SK-N-SH (cell line): ENCODE data around the gene MED14. TPM values are rescaled to one million over a fixed set of nuclear protein-coding genes. Genes with fewer than 3 reads are reported as not detected.

Source experiments
- CTCF ChIA-PET: fragments of 300-600, 350-600 bp; formaldehyde crosslinking; extraction: SDS; loops from one replicate; lab custom pipeline; 2021; lab: Yijun Ruan, JAX
- POLR2A ChIA-PET: fragments of 350-600 bp; sonication (Branson Sonifier 250); formaldehyde crosslinking; extraction: SDS; loops from one replicate; lab custom pipeline; 2020; ENCODE audit warnings: antibody characterized with exemption, inconsistent platforms; lab: Yijun Ruan, JAX
- DNase-seq: peaks from one replicate; pipeline ENCODE4 v3.0.0; 2012
- H2AFZ ChIP-seq: fragments of 200-600 bp; sonication (generic); 2 replicates; pipeline ENCODE4 v1.8.1; 2016; ENCODE audit warnings: antibody characterized with exemption, mild to moderate bottlenecking, low read depth
- H3F3A ChIP-seq: fragments of 200-600 bp; sonication (generic); replicated peaks from 2 replicates; pipeline ENCODE3; 2016; ENCODE audit warnings: antibody characterized with exemption, mild to moderate bottlenecking; ENCODE audit not compliant: insufficient read depth
- H3K27ac ChIP-seq, 2 experiments: fragments of 200-500 bp in 1 of 2; fragments of 200-600 bp in 1 of 2; sonication (Bioruptor generic) in 1 of 2; sonication (generic), shearing (Covaris generic) in 1 of 2; 2 replicates each; pipeline versions ENCODE4 v1.5.1 to v1.6.1; 2014 to 2016; ENCODE audit warnings: low read depth in 2 of 2, inconsistent platforms in 1 of 2, low read length in 1 of 2, mild to moderate bottlenecking in 1 of 2, mixed read lengths in 1 of 2
- H3K27me3 ChIP-seq: fragments of 200-600 bp; sonication (generic), shearing (Covaris generic); 2 replicates; pipeline ENCODE4 v1.6.1; 2016; ENCODE audit warnings: mixed run types; ENCODE audit not compliant: insufficient read depth
- H3K36me3 ChIP-seq, 2 experiments: fragments of 200-500 bp in 1 of 2; fragments of 200-600 bp in 1 of 2; sonication (Bioruptor generic) in 1 of 2; sonication (generic) in 1 of 2; replicated peaks in 1 of 2; 2 replicates each; pipeline versions ENCODE3 to v1.5.1; 2014 to 2016; ENCODE audit warnings: low read length in 1 of 2, mild to moderate bottlenecking in 1 of 2; ENCODE audit not compliant: insufficient read depth in 2 of 2, control insufficient read depth in 1 of 2
- H3K4me1 ChIP-seq, 2 experiments: fragments of 200-500 bp in 1 of 2; fragments of 200-600 bp in 1 of 2; sonication (Bioruptor generic) in 1 of 2; sonication (generic), shearing (Covaris generic) in 1 of 2; 2 replicates each; pipeline versions ENCODE4 v1.5.1 to v1.6.1; 2014 to 2016; ENCODE audit warnings: low read depth in 1 of 2, low read length in 1 of 2, mixed run types in 1 of 2; ENCODE audit not compliant: insufficient read depth in 2 of 2, control insufficient read depth in 1 of 2
- H3K4me2 ChIP-seq: fragments of 200-600 bp; sonication (generic), shearing (Covaris generic); 2 replicates; pipeline ENCODE4 v1.6.1; 2017; ENCODE audit warnings: mixed run types
- H3K4me3 ChIP-seq, 2 experiments: fragments of 200-500 bp in 1 of 2; fragments of 200-600 bp in 1 of 2; sonication (Bioruptor generic) in 1 of 2; sonication (generic), shearing (Covaris generic) in 1 of 2; 2 replicates each; pipeline versions ENCODE4 v1.5.1 to v1.8.1; 2014 to 2016; ENCODE audit warnings: low read depth in 2 of 2, inconsistent platforms in 1 of 2, low read length in 1 of 2, mild to moderate bottlenecking in 1 of 2, mixed read lengths in 1 of 2, moderate library complexity in 1 of 2
- H3K79me2 ChIP-seq: fragments of 200-600 bp; sonication (generic); 2 replicates; pipeline ENCODE4 v1.8.1; 2017; ENCODE audit warnings: mild to moderate bottlenecking; ENCODE audit not compliant: insufficient read depth
- H3K9ac ChIP-seq: fragments of 200-600 bp; sonication (generic); 2 replicates; pipeline ENCODE4 v1.6.1; 2017; ENCODE audit warnings: mixed run types
- H3K9me2 ChIP-seq: fragments of 200-600 bp; sonication (generic); 2 replicates; pipeline ENCODE4 v1.6.1; 2017; ENCODE audit warnings: mixed run types
- H3K9me3 ChIP-seq: fragments of 200-600 bp; sonication (generic); 2 replicates; pipeline ENCODE4 v1.6.1; 2017; ENCODE audit warnings: mixed run types, mild to moderate bottlenecking, moderate library complexity
- H4K20me1 ChIP-seq: fragments of 200-600 bp; sonication (generic); 2 replicates; pipeline ENCODE4 v1.6.1; 2017; ENCODE audit warnings: mild to moderate bottlenecking, mixed run types; ENCODE audit not compliant: insufficient read depth
- CHD2 ChIP-seq: fragments of 150-350 bp; IDR thresholded peaks from 2 replicates; pipeline ENCODE4 v1.6.1; 2018; ENCODE audit warnings: low read length; ENCODE audit not compliant: partially characterized antibody
- EP300 ChIP-seq, 2 experiments: IDR thresholded peaks; 2 replicates each; pipeline versions ENCODE4 v1.4.0 to v1.6.1; 2012; ENCODE audit warnings: borderline replicate concordance in 1 of 2, low read depth in 1 of 2, low read length in 1 of 2
- EZH2phosphoT487 ChIP-seq: fragments of 200-600 bp; sonication (generic); IDR thresholded peaks from 2 replicates; pipeline ENCODE4 v1.6.1; 2017; ENCODE audit warnings: low read depth, mixed run types, mild to moderate bottlenecking, antibody characterized with exemption, moderate library complexity, borderline replicate concordance
- FOSL2 ChIP-seq: IDR thresholded peaks from 2 replicates; pipeline ENCODE4 v1.4.0; 2012; ENCODE audit warnings: low read depth, mild to moderate bottlenecking, moderate library complexity, borderline replicate concordance
- FOXM1 ChIP-seq: IDR thresholded peaks from 2 replicates; pipeline ENCODE4 v1.4.0; 2012; ENCODE audit warnings: low read depth, mild to moderate bottlenecking
- GATA2 ChIP-seq: sonication (generic); formaldehyde crosslinking; IDR thresholded peaks from 2 replicates; pipeline ENCODE4 v1.5.0; 2020; ENCODE audit warnings: mild to moderate bottlenecking, missing genetic modification reagents
- JUND ChIP-seq: IDR thresholded peaks from 2 replicates; pipeline ENCODE4 v1.4.0; 2012
- MEF2A ChIP-seq: IDR thresholded peaks from 2 replicates; pipeline ENCODE4 v1.4.0; 2012; ENCODE audit warnings: low read depth, borderline replicate concordance
- NRF1 ChIP-seq: IDR thresholded peaks from 2 replicates; pipeline ENCODE4 v1.6.1; 2012; ENCODE audit warnings: low read depth, mild to moderate bottlenecking, low read length
- PBX3 ChIP-seq: IDR thresholded peaks from 2 replicates; pipeline ENCODE4; 2012
- RAD21 ChIP-seq: IDR thresholded peaks from 2 replicates; pipeline ENCODE4 v1.6.1; 2012; ENCODE audit warnings: mild to moderate bottlenecking, low read length
- SIN3A ChIP-seq: IDR thresholded peaks from 2 replicates; pipeline ENCODE4 v1.6.1; 2012; ENCODE audit warnings: low read depth, mild to moderate bottlenecking, low read length, moderate library complexity, borderline replicate concordance
- TCF12 ChIP-seq: IDR thresholded peaks from 2 replicates; pipeline ENCODE4 v1.4.0; 2012
- USF1 ChIP-seq: IDR thresholded peaks from 2 replicates; pipeline ENCODE4 v1.4.0; 2012; ENCODE audit warnings: low read depth, borderline replicate concordance
- USF2 ChIP-seq: fragments of 150-350 bp; IDR thresholded peaks from 2 replicates; pipeline ENCODE4 v1.6.1; 2017; ENCODE audit warnings: antibody characterized with exemption, low read length, low read depth, borderline replicate concordance
- WGBS: methylation state at CpG from one replicate; pipeline ENCODE4 v1.1.6; 2017; ENCODE audit warnings: low lambda C conversion rate; 5-methylcytosine and 5-hydroxymethylcytosine counted together
- polyA plus RNA-seq, 3 experiments: library from polyadenylated mRNA; depleted of rRNA; stranded (reverse); fragments of >200 nt; gene quantifications; 2 replicates each; pipeline ENCODE4 v1.2.3, GENCODE V29; 2012

Gene MED14
- polyA plus RNA-seq, 1 of the 3 experiments (the other 2 are of a cell fraction): 24.5 TPM

GRCh38 chrX:40644821-40645358 is 90.5 kb downstream of the MED14 start:
- peak; percentile 27 for DNase-seq
- peaks cover 9 to 11% of the 10 kb centered on the region in 2 experiments for H3K36me3 ChIP-seq
- H3K27me3 ChIP-seq: no peaks in the 10 kb centered on the region
- TF ChIP-seq EZH2phosphoT487 (no peak), NRF1 (no peak), EP300 (IDR thresholded peaks at IDR 0.05; ENCODE audit: borderline replicate concordance in 1 of 2, low read depth in 1 of 2, low read length in 1 of 2) (no peak), PBX3 (no peak), SIN3A (no peak), FOSL2 (no peak), USF2 (no peak), FOXM1 (no peak), RAD21 (no peak), CHD2 (no peak), TCF12 (no peak; the same call in 1 of the 2 replicates), GATA2 (CRISPR knock-in tag) (no peak), JUND (no peak), USF1 (no peak)
- peak overlapping the region; percentile 76 for H3K4me2 ChIP-seq
- peak overlapping the region; percentile 33 to 56 for H3K4me3 ChIP-seq
- ChIA-PET CTCF (interaction anchor here (0.7 to 1.4 kb wide), 2 partner anchors 101 to 470 kb away, joined by 3 to 4 read pairs; no protein-coding TSS in a partner anchor), POLR2A (no interaction called here)
- 42% methylated on average over 4 of the region's 4 CpGs for WGBS
- H3K9me2 ChIP-seq: no peaks in the 10 kb centered on the region
- H4K20me1 ChIP-seq: peaks cover 20% of the 10 kb centered on the region
- H2AFZ ChIP-seq: no peak overlapping the region
- H3K9me3 ChIP-seq: no peaks in the 10 kb centered on the region
- H3K4me1 ChIP-seq: peaks cover 10 to 15% of the 10 kb centered on the region in 2 experiments; a peak in 2 of 4 replicates
- peaks cover 61% of the 10 kb centered on the region for H3K79me2 ChIP-seq
- peak overlapping the region; percentile 14; the same call in 1 of the 2 replicates for H3K9ac ChIP-seq
- H3K27ac ChIP-seq: peak overlapping the region; percentile 1 to 60
- no peaks in the 10 kb centered on the region for H3F3A ChIP-seq

GRCh38 chrX:40644176-40644575 is 91.2 kb downstream of the MED14 start:
- Histone ChIP-seq H3K4me3 (peak overlapping the region; percentile 33 to 56; a peak in 2 of 4 replicates), H3K79me2 (peaks cover 61% of the 10 kb centered on the region)

More at GRCh38 chrX:40644176-40644575, 91.2 kb downstream of the MED14 start:
- Histone ChIP-seq H3K4me2 (peak overlapping the region; percentile 76), H3K27ac (peak overlapping the region; percentile 17 to 60; a peak in 2 of 4 replicates), H4K20me1 (peaks cover 21% of the 10 kb centered on the region), H3K9me3 (no peaks in the 10 kb centered on the region), H3F3A (no peaks in the 10 kb centered on the region), H3K27me3 (no peaks in the 10 kb centered on the region), H3K9me2 (no peaks in the 10 kb centered on the region), H3K9ac (peak overlapping the region; percentile 7; the same call in 1 of the 2 replicates), H3K36me3 (peaks cover 9 to 16% of the 10 kb centered on the region in 2 experiments), H3K4me1 (peaks cover 10 to 15% of the 10 kb centered on the region in 2 experiments; a peak in 2 of 4 replicates), H2AFZ (no peak overlapping the region)
- no peak for DNase-seq
- POLR2A ChIA-PET: no interaction called here
- TF ChIP-seq MEF2A (no peak), PBX3 (no peak), EP300 (IDR thresholded peaks at IDR 0.05; ENCODE audit: borderline replicate concordance in 1 of 2, low read depth in 1 of 2, low read length in 1 of 2) (no peak)
- CTCF ChIA-PET: interaction anchor here (1.0 to 1.3 kb wide), 2 partner anchors 17 to 100 kb away, joined by 3 to 4 read pairs; no protein-coding TSS in a partner anchor
- WGBS: 73% methylated on average over 5 of the region's 5 CpGs
